SW 1271 (cell line): ENCODE measurements around the gene PIGO.
A peak's percentile ranks its signal among the peaks of the same experiment; 100 is the strongest.

Source experiments
- DNase-seq, 2 experiments: peaks; one replicate each; lab custom pipeline; 2025; lab: John Stamatoyannopoulos, UW

PIGO gene

GRCh38 chr9:35106343-35106730 lies 9.9 kb upstream of the PIGO start:
- no peak for DNase-seq

DNA sequence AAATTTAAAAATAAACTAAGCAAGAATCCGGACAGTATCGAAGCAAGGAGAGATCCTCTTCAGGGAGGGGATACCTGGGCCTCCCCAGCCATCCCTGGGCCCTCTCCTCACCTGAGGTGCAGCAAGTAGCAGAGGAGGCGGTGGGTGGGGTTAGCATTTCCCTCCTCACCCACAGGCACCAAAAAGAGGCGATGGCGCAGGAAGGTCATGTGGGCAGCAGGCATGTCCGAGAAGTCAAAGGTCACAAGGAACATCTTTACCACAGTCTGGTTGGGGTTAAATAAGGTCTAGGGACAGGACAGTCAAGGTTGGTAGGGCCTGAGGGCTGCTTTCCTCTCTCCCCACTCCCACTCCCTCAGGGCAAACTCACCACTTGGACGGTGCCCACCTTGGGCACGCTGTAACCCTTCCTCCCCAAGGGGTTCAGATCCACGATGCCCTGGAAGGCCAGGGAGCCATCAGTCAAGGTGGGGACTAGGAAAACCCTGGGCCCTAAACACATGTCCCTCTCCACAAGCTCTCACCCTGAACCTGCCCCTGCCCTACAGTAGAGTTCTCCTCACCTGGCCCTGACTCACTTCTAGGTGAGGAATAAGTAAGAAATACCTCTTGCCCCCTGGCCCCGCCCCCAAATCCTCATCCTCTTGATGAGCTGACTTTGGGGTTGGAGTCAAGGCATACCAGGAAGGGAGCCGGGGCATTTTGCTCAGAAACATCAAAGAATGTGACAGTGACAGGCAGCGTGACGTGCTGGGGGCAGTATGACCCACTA lies 9.4 kb upstream of the PIGO start:
- no peak for DNase-seq

DNA sequence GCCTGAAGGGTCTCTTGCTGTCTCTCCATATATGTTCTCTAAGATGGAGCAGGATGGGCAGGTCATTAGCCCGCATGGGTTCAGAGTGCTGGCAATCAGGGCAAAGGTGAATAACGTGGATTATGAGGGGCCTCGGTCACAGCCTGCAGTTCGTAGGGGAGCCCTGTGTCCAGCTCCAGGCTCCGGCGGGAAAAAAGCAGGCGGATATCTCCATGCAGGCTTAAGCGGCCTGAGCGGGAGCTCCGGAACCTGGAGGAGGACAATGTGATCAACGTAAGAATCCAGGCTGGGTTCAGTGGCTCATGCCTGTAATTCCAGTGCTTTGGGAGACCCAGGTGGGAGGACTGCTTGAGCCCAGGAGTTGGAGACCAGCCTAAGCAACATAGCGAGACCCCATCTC lies 8.7 kb upstream of the PIGO start:
- no peak for DNase-seq

GRCh38 chr9:35104586-35104985 lies 8.2 kb upstream of the PIGO start:
- DNase-seq: no peak

DNA sequence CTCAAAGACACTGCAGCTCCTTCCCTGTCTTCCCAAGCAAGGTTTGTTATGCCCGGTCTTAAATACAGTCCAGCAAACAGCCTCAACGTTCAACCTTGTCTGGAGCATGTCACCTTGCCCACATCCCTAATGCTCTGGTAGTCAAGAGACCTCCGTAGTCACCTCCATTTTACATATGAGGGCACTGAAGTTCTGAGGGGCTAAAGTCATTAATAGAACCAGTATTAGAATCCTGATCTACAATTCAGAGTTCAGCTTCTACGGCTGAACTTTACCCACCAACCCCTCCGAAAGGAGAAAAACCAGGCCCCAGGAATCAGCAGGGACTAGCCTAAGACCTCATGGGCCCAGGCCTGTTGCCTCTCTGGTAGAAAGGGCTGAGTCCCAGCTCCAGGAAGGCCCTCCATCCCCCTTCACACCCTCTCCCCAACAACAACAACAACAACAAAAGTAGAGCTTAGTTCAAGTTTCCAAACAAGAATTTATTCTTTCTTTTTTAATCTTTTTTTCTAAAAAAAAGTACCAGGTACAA lies 7.3 kb upstream of the PIGO start:
- DNase-seq: no peak

GRCh38 chr9:35102769-35103659 lies 6.6 kb upstream of the PIGO start, which contains the start of gene STOML2:
Gene STOML2, minus strand, starts transcription at chr9:35103131. Its CDS starts 37 bp downstream, at chr9:35103094.
- peak; percentile 71 to 90 for DNase-seq

GRCh38 chr9:35102465-35102768 lies 6.0 kb upstream of the PIGO start:
- DNase-seq: no peak

- no peak for DNase-seq
Measured at GRCh38 chr9:35097573-35097972, 1.2 kb upstream of the PIGO start.

GRCh38 chr9:35091536-35091935 lies 4.9 kb downstream of the PIGO start:
- no peak for DNase-seq

DNA sequence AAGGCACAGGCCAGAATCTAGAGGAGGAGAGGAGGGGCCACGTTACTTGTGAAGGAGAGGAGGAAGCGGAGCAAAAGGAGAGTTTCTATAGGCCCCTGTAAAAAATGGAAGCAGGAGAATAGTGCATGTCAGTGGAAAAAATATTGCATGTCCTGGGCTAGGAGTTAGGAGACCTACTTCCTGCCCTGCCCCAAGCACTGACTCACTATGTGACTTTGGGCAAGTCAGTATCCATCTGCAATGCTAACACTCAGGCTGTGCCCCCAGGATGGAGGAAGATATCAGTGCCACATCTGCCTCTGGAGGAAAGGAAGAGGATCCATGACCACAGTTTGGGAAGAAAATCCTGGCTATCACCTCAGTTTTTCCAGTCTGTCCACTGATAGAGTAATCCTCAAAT lies 7.0 kb downstream of the PIGO start:
- no peak for DNase-seq

GRCh38 chr9:35085078-35085477 lies 11.3 kb downstream of the PIGO start:
- DNase-seq: no peak

DNA sequence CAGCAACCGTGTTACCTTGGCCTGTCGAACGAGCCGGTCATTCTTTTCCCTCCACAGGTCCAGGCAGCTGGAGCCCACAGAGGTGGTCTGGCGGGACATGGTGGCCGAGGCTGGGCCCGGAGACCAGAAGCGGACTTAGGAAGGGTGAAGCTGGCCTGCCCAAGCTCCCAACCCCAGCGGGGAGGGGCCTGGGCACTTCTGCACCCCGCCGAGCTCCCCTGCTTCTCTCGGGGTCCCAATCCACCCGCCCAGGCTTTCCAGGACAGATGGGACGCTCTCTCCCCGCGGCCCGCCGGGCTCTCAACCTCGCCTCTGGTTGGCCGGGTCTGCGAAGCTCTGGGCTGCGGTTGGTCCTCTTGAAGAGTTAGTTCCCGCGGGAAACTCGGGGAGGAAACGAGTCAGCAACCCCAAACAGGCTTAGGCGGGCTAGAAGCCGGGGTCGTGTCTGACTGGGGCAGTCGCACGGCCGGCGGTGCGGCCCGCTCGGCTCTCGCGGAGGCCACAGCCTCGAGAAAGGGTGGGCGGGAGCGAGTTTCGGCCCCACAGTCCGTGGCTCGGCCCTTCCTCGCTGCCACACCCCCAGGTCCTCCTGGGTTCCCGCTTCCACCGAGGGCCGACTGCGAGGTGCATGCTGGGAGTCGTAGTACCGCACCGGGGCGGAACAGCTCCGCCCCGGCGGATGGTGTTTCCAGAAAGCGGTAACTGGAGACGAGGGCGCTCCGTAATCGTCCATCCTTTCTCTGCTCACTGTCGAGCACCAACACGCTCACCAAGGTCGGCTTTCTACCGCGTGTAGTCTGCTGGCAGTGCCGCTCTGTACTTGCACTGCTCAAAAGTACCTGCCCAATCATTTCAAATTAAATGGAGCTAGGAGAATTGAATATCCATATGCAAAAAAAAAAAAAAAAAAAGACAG lies 16.7 kb downstream of the PIGO start, which contains the start of gene FANCG:
Gene FANCG (minus strand): TSS at position 517 of the 916 bp plus-strand sequence. CDS start 418 bp downstream, at position 99.
- peak; percentile 55 to 81 for DNase-seq

DNA sequence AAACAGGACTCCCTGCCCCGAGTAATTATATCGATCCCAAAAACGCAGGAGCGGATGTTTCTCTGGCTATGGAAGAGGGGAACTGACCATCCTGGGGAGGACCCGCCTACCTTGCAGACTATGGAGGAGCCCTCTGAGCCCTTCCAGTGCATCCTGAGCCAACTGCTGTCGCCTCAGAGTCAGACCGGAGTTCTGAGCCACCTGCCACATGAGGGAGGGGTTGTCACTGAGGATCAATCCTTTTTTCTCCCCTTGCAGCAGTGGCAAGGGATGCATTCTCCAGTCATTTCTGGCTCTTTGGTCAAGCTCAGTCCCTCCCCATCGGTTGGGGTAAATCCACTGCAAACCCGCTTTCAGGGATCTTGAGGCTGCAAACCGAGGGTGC lies 17.4 kb downstream of the PIGO start:
- DNase-seq: no peak

DNA sequence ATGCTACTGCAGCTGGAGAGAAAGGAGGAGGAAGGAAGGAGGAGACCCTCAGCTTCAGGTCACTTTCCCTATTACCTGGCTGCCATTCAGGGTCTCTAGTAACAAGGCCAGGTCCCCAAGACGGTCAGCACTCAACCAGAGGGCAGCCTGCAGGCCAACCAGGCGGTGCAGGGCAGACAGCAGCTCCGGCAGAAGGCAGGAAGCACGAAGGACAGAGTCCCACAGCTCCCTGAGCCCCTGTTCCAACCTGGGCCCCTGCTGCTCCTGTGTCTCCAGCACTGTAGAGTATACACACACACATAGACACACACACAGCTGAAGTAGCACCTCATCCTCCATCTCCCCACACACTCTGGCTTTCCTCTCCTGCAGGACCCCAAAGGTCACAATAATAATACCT lies 18.3 kb downstream of the PIGO start:
- no peak for DNase-seq

- no peak for DNase-seq
Measured at GRCh38 chr9:35076848-35077247, 19.5 kb downstream of the PIGO start.

DNA sequence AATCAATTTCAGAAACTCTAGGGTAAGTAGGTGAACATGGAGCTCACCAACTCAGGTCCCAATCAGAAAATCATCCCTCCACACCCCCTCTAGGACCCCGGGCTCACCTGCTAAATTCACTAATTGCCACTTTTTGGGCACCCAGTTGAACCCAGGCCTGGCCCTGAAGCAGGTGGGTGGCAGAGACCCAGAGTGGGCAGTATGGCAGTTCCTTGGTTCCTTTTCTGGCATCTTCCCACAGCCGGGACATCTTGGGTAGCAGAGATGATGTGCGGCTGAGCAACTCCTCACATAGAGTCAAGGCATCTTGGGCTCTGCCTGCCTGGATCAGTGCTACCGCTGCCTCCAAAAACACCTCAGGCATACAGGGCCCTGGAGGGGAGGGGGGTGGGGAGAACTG lies 21.0 kb downstream of the PIGO start:
- DNase-seq: no peak

DNA sequence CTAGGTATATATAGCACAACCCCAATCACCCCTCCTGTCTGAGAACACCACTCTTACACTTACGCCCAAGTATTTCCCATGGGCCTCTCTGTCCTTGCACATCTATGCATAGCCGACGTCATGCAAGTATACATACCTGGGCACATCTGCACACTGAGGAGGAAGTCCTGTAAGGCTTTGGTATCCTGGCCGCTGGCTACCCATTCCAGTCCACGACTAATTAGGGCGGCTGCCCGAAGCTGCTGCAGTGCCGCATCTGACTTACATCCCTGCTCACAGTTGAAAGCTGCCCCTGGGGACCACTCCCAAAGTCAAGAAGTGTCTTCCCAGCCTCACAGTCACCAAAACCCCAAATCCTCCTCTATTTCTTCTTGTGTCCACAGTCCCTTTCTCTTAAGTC lies 21.6 kb downstream of the PIGO start:
- DNase-seq: no peak

DNA sequence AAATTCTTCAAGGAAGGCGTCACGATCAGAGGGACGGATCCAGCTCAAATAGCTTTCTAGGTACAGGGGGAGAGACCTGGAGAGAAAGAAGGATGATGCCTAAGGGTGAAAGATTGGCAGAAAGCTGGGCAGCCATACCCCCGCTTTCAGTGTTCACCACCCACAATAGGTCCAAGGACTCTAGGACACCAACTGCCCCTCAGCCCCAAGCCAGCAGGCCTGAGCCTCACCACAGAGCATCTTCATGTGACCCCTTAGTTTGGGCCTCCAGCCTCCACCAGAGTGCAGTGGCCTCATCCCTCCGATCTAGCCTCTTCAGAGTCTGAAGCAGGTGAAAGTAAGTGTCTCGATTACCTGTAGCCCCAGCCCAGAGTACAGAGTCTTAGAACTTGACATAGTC lies 22.2 kb downstream of the PIGO start:
- no peak for DNase-seq

GRCh38 chr9:35073279-35073612 lies 23.1 kb downstream of the PIGO start:
- DNase-seq: no peak

- DNase-seq: peak; percentile 88 to 95
Measured at GRCh38 chr9:35072461-35073278, 23.7 kb downstream of the PIGO start, which contains the start of gene VCP. Gene VCP, minus strand, starts transcription at chr9:35072625. Its CDS starts 272 bp downstream, at chr9:35072353.
